UCSD-AML1 (cell line): ENCODE results near the gene BNIP2.
A peak's percentile ranks its signal among the peaks of the same experiment; 100 is the strongest.
"Not testable (repeated sequence)": the region's sequence is repeated elsewhere in the genome, so short reads cannot be mapped to it uniquely, and the experiment has no call there.

ENCODE experiments used
- DNase-seq: peaks from one replicate; lab custom pipeline; 2025; ENCODE audit not compliant: unreplicated experiment; lab: John Stamatoyannopoulos, UW

BNIP2 gene

DNA sequence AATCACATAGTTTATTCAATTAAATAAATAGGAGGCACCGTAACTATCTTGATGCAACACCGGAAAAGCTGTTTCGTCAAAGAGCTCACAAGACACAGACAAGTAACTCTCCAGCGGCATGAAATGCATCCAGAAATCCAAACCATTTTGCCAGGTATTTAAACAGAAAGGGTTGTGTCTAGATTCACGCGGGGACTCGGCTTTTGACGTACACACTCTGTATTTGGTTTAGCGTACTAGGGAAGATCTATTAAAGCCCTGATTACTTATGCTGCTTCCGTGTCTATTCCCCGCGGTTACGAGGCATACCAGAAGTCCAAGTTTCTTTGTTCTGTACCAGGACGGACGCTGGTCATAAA is 718 bp downstream of the BNIP2 start:
- no peak for DNase-seq

DNA sequence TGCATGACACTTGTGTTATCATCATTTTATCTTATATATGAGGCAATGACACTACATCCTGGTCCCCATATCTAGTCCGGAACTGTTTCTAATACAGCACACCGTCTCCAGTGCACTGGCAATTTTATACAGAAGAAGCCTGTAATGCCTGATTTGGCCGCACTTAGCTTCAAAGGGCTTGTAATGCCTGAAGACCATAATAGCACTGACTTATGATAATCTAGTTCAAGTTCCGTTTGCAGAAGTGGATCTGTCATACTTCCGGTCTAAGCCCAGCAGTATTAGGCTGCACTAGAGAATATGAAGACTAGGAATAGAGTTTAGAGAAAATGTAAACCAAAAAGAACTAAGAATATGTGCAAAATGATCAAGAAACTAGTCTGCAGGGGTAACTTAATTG is 1.3 kb downstream of the BNIP2 start:
- peak; percentile 20 for DNase-seq

DNA sequence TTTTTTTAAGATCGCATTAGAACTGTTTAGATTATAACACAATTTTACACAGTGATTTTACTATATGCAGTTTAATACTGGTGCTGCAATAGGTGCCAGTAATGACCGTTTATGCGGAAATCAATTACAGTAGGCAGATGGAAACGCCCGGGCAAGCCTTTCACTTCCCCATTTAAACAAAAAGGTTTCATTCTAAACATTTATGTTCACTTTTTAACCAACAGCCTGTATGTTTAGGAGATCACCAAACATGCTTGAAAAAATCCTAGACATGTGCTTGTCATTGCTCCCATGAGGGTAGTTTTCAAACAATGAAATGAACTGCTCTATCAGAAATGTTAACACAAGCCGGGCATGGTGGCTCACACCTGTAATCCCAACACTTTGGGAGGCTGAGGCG is 2.7 kb downstream of the BNIP2 start:
- peak; percentile 11 for DNase-seq

DNA sequence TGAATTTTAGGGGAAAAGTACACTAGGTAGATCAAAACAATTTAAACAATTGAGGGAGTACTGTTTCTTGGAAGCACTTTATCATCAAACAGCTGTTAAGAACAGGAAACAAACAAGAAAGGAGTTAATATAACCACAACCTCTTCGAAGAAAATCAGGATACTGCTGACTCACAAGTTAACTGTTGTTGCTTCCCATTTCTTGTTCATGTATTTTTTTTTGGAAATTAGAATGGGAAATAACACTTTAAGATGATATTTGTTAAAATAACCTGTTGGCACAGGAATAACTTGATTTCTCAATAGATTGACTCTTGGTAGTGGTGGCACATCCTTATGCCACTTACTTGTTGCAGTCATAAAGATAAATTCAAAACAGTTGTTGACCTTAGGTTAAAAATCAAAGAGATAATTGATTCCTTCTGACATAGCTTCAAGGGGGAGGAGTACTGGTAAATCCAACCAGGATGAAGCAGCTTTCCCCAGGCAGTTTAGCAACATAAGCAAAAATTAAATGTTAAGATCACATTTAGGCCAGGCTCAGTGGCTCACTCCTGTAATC is 3.3 kb downstream of the BNIP2 start:
- no peak for DNase-seq

GRCh38 chr15:59680870-59681269 is 8.2 kb downstream of the BNIP2 start:
- no peak for DNase-seq

DNA sequence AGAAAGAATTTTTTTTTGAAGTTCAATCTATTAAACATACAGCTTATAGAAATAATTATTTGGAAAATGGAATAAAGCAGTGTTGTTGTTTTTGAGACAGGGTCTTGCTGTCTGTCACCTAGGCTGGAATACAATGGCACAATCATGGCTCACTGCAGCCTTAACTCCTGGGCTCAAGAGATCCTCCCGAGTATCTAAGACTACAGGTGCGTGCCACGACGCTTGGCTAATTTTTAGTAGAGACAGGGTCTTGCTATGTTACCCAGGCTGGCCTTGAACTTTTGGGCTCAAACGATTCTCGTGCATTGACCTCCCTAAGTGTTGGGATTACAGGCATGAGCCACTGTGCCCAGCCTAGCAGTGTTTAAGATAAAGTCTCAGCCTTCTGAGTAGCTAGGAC is 8.8 kb downstream of the BNIP2 start:
- DNase-seq = no peak

DNA sequence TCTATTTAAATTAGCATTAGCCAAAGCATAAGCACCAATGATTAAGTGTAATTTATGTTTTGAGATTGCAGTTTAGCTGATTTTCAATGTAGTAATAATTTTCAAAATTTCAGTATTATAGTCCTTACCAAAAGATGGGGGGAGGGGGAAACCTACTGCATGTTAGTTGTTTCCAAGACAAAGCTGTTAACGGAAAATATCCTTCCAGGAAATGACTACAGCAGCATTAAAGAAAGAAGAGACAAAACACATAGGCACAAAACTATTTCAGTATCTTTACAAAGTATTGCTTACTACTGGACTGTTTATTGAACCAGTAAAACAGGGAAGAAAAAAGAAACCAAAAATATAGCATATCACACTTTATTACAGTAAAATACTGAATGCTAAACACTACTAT is 10.5 kb downstream of the BNIP2 start:
- no peak for DNase-seq

- DNase-seq = no peak
These were observed 10.9 kb downstream of the BNIP2 start for GRCh38 chr15:59678172-59678571.

DNA sequence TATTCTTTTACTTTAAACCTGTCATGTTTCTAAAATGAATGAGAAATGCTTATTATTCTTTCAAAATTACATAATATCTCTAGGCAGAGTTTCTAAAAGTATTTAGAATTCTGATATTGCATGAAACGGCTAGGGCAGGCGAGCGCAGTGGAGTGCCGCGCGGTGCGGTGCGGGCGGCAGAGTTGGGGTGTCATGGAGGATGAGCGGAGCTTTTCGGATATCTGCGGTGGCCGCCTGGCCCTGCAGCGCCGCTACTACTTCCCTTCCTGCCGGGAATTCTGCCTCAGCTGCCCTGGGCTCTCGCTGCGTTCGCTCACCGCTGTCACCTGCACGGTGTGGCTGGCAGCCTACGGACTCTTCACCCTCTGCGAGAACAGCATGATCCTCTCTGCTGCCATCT is 12.6 kb downstream of the BNIP2 start:
- DNase-seq = no peak

DNA sequence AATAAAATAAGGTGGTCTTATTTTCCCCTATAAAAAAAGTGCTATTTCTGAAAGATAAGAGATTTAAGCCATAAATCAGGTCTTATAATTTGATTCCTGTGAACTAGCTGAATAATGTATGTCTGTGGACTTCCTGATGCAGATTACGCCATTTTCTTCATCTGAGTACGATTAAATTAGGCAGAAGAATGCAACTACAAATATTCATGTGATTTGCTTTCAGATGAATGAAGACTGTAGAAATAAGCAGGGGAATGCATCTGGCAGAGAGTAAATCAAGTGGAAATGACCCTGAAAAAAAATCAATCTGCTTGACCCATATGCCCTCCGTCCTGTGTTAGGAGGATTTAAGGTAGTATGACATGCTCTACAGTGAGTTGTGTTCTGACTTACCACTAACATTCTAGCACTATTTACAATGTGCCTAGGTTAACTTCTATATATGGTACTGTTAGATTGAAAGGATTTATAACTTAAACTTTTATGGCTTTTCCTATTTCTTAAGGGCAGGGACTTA is 14.7 kb downstream of the BNIP2 start:
- DNase-seq = no peak

DNA sequence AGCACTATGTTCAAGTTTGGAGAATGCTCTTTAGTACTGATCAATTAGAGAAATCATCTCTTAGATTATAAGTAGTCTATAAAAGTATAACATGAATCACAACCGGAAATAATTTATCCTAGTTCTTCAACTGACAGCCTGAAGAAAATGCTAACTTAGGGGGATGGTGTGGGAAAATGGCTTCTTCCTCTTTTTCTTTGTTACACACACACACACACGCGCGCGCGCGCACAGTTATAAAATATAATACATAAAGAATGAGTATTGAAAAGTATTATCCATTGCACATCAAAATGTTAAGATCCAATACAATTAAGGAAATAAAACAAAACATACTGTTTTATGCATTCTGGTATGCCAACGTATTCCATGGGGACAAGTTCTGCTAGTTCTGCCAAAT is 20.6 kb downstream of the BNIP2 start:
- DNase-seq = no peak

DNA sequence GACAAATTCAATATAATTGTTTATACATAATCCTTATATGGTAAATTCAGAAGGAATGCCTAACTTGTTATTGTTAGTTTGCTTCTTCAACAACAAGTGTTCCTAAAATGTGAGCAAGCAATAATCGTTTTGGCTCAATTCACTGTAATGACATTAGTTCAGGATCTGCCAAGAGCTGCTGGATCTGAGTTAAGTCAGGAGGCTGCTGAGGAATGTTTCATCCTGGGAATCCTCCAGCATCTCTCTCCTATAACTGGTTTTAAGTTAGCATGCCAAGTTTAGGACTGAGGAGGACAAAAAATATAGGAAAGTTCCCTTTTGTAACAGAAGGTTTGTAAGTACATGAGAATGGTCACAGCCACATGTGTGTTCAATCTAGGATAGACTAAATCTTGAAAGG is 26.9 kb downstream of the BNIP2 start:
- DNase-seq = no peak

DNA sequence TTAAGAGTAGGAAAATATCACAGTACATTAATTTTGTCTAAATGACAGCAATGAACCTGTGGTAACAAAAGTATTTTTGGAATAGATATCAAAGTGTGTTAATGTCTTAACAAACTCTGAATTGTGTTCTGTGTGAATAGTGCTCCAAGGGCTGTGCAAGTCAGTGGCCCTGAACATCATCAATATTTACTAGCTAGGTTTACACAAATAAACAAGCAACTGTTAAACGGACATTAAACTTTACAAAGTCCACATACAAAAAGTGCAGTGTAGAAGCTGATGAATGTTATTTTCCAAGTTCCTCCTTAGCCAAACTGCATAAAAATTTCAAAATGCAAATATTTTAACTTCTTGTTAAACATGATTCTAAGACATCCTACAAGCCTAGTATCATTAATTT is 29.8 kb downstream of the BNIP2 start:
- DNase-seq = no peak

GRCh38 chr15:59657635-59658125 is 31.4 kb downstream of the BNIP2 start:
- DNase-seq = no peak

- DNase-seq = peak; percentile 98
These were observed 32.1 kb downstream of the BNIP2 start, which contains the start of gene GTF2A2 for GRCh38 chr15:59656897-59657634. Gene GTF2A2, minus strand, starts transcription at chr15:59657515. Its CDS starts 5,238 bp downstream, at chr15:59652277.

DNA sequence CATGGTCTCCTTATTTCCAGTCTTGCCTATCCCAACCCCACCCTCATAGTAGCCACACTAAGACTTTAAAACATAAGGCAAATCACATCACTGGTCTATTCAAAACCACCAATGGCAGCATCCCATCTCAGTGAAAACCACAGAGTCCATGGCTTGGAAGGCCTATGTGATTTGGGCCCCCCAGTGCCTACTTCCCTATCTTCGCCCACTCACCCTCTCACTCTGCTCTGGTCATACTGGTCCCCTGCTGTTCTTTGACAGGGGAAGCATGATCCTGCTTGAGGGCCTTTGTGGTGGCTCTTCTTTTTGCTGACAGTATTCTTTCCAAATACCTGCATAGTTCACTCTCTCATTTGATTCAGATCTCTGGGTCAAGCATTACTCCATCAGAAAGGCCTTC is 35.1 kb downstream of the BNIP2 start:
- DNase-seq = no peak

DNA sequence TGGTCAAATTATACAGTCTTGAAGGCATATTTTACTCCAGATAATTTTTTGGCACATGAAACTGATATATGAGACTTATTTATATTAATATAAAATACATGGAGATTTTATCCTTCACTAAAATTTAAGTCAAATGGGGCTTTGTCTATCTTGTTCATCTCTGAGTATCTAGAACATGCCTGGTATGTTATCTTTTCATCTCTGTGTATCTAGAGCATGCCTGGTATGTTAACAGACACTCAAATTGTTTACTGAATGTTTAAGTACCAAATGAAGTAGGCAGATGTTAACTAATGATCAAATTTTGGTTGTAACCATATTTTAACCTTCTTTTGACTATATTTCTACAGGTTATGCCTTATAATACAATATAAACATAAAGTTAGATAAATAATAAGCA is 39.5 kb downstream of the BNIP2 start:
- no peak for DNase-seq

DNA sequence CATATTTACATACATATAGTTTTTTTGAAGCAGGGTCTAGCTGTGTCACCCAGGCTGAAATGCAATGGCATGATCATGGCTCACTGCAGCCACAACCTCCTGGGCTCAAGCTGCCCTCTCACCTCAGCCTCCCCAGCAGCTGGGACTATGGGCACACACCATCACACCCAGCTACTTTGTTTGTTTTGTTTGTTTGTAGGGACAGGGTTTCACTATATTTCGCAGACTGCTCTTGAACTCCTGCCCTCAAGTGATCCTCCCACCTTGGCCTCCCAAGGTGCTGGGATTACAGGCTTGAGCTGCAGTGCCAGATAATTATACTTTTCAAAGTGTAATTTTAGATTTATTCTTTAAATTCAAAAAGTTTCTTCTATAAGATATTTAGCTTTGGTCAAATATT is 42.0 kb downstream of the BNIP2 start:
- DNase-seq = no peak

DNA sequence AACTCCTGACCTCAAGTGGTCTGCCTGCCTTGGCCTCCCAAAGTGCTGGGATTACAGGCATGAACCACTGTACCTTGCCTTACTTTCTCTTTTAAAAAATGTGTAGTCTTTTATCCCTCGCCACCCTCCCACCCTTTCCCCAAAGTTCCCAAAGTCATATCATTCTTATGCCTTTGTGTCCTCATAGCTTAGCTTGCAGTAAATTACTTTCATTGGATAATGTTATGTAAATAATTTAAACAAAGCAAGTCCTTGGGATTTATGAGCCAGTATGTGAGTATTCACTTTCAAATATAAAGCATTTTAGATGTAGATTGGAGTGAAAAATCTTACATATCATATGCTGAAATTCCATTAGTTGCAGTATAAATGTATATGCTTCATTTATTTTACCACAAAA is 42.8 kb downstream of the BNIP2 start:
- no peak for DNase-seq

DNA sequence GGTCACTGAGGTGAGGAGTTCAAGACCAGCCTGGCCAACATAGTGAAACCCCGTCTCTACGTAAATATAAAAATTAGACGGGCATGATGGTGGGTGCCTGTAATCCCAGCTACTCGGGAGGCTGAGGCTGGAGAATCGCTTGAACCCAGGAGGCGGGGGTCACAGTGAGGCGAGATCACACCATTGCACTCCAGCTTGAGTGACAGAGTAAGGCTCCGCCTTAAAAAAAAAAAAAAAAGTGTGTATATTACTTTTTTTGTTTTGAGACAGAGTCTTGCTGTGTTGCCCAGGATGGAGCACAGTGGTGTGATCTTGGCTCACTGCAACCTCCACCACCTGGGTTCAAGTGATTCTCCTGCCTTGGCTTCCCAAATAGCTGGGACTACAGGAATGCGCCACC is 43.3 kb downstream of the BNIP2 start:
- not testable (repeated sequence) for DNase-seq

DNA sequence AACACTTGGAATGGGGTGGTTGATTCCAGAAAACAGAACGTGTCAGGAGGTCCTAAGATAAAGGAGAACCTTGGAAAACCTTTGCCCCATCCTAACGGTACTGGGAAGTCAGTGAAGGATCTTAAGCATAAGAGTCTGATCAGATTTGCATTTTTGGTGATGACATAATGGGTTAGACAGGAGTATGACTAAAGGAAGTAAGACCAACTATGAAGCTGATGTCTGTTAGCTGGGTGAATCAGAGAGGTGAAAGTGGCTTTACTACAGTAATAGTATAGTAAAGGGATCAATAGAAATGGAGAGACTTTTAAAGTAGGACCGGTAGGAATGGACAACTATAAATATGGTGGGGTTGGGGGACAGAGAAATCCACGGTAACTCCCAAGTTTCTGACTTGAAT is 44.4 kb downstream of the BNIP2 start:
- DNase-seq = no peak

DNA sequence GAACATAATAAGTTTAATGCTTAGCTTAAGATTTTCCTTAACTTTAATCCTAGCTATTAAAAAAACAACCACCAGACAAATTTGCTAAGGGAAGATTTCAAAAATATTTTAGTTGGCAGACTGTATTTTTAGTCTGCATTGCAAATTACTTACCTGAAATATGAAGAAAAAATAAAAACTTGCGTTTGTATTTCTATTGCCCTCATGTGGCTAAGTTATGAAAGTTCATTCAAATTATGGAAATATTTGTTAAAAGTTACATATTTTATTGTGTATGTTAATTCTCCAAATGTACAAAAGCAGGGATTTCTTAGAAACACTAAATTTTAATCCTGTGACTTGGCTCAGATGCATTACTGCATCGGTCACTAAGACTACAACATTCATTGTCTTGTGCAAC is 46.8 kb downstream of the BNIP2 start:
- DNase-seq = no peak

DNA sequence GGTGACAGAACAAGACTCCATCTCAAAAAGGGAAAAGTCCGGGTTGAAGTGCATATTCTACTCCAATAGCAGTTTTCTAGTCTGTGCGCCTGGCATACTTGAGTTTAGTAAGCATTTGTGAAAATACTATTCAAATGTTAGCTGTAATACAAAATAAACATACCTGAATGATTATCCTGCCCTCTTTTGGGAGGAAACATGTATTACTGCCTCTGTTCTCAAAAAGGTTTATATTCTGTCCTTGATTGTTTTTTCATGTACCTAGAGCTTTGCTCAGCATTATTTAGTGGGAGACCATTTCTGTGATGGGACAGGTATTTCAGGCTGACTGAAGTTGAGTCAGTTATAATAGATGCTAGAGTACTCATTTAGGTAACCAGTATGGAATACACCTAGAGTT is 51.6 kb downstream of the BNIP2 start:
- DNase-seq = not testable (repeated sequence)
